Prostate gland (tissue), 2 donors: ENCODE measurements around the gene PIGU.

Experiments used
- POLR2A ChIP-seq: fragments of 450-650 bp; IDR thresholded peaks from one replicate; pipeline ENCODE4 v1.6.1; 2016; ENCODE audit warnings: antibody characterized with exemption, mild to moderate bottlenecking
- POLR2AphosphoS5 ChIP-seq: sonication (generic); formaldehyde crosslinking; IDR thresholded peaks from one replicate; pipeline ENCODE4 v1.6.1; 2017; ENCODE audit warnings: antibody characterized with exemption
- TF ChIP-seq, protein P1 (sequence below), 4 experiments: fragments of 200-600 bp in 2 of 4; fragments of 450-650 bp in 2 of 4; sonication (generic) in 2 of 4; IDR thresholded peaks; 1 replicate in 3 of 4; 2 replicates in 1 of 4; pipeline ENCODE4 v1.5.1; 2016 to 2019; ENCODE audit warnings: antibody characterized with exemption in 4 of 4, mild to moderate bottlenecking in 2 of 4, moderate library complexity in 2 of 4

DNA sequence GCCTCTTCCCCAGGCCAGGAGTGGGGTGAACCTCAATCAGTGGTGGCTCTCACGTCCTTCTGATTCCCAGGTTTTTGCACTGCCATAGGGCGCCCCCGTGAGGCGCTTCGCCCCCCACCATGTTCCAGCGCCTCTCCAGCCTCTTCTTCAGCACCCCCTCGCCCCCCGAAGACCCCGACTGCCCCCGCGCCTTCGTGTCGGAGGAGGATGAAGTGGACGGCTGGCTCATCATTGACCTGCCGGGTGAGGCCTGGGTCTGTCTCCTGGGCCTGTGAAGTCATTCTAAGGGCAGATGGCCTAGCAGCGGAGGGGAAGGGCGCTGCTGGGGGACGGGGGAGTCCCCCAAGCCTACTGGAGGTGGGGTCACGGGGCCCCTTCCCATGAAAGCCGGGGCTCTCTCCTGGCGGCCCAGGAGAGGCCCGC, 31.7 kb upstream of the PIGU start:
- no peak for TF ChIP-seq POLR2AphosphoS5
- TF ChIP-seq POLR2A: no peak
- TF ChIP-seq, protein P1, sequence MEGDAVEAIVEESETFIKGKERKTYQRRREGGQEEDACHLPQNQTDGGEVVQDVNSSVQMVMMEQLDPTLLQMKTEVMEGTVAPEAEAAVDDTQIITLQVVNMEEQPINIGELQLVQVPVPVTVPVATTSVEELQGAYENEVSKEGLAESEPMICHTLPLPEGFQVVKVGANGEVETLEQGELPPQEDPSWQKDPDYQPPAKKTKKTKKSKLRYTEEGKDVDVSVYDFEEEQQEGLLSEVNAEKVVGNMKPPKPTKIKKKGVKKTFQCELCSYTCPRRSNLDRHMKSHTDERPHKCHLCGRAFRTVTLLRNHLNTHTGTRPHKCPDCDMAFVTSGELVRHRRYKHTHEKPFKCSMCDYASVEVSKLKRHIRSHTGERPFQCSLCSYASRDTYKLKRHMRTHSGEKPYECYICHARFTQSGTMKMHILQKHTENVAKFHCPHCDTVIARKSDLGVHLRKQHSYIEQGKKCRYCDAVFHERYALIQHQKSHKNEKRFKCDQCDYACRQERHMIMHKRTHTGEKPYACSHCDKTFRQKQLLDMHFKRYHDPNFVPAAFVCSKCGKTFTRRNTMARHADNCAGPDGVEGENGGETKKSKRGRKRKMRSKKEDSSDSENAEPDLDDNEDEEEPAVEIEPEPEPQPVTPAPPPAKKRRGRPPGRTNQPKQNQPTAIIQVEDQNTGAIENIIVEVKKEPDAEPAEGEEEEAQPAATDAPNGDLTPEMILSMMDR (IDR thresholded peaks at IDR 0.05): peak in 2 of 4 experiments; percentile 20 to 45
